Measurements from ENCODE around the gene C22orf15. TPM values are rescaled to one million over a fixed set of nuclear protein-coding genes. Genes with fewer than 3 reads are reported as not detected.

C22orf15 gene
- total and polyA plus RNA-seq, 4 donors = 0.03 to 0.17 (median 0.12) TPM

DNA sequence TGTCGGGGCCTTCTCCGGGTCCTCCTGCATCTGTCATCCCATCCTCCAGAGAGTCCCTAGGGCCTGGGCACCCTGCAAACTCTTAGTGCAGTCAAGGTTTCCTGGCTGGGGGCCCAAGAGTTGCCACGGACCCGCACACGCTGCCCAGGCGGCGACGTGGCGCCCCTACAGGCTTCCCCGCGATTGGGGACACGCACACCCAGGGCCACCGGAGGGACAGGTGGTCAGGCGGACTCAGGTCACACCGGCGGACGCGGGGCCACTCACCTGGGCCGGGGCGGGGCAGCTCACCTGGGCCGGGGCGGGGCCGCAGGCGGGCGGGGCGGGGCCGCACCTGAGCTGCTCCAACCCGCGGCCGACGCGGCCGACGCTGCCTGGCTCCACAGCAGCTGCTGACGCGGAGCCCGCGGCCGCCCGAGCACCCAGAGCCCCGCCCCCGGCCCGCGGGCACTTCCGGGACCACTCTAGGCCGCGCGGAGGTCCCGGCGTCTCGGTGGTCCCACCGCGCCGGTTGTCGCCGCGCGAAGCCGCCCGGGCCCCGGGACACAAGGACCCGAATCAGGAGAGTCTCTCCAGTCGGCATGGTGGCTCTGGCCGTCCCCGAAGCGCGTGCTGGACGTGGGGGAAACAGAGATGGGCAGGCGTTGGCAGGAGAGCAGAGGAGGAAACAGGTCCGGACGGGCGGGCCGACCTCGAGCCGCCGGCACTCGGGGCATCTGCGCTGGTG is 11.9 kb upstream of the C22orf15 start, which contains the start of gene ZNF70:
ZNF70 (minus strand) TSS at position 399 of the 727 bp plus-strand sequence. CDS start 5,972 bp downstream, outside the sequence.
- Histone ChIP-seq H3K9ac (ENCODE audit: low read depth in 1 of 2, low read length in 2 of 2) (peak within 1 kb of the TSS; percentile 42 to 77), H3K27ac (ENCODE audit: low read depth in 1 of 2, low read length in 2 of 2) (peak within 1 kb of the TSS; percentile 72 to 80), H3K9me3 (ENCODE audit: control insufficient read depth in 4 of 4, low read length in 3 of 4) (no peaks in the 10 kb centered on the region), H3K27me3 (ENCODE audit: control insufficient read depth in 4 of 4, insufficient read depth in 4 of 4, low read length in 3 of 4) (no peaks in the 10 kb centered on the region), H3K4me1 (ENCODE audit: control insufficient read depth in 4 of 4, insufficient read depth in 4 of 4, low read length in 3 of 4) (peaks cover 0 to 10% (median 2%) of the 10 kb centered on the region in 4 donors), H3K36me3 (ENCODE audit: control insufficient read depth in 4 of 4, insufficient read depth in 3 of 4, low read depth in 1 of 4, low read length in 3 of 4) (no peaks in the 10 kb centered on the region), H3K4me3 (ENCODE audit: low read depth in 1 of 3, low read length in 3 of 3) (peak within 1 kb of the TSS; percentile 72 to 84 (median 82))
- under 1% methylated on average over 78 of the region's 78 CpGs for WGBS
- DNase-seq (ENCODE audit: low spot score) = peak; percentile 85
- TF ChIP-seq SP1 (IDR thresholded peaks at IDR 0.05) = no peak
- no peak for TF ChIP-seq FOXA2 (IDR thresholded peaks at IDR 0.05)
- no peak for TF ChIP-seq HNF4A (conservative IDR thresholded peaks at IDR 0.05)
- TF ChIP-seq REST (IDR thresholded peaks at IDR 0.05) = no peak
- TF ChIP-seq GABPA (IDR thresholded peaks at IDR 0.05 in 1 of 2, conservative IDR thresholded peaks at IDR 0.05 in 1 of 2) = peak in 1 of 2 donors; percentile 60
- peak; percentile 12 for TF ChIP-seq YY1 (IDR thresholded peaks at IDR 0.05)
- TF ChIP-seq JUND (IDR thresholded peaks at IDR 0.05) = no peak

DNA sequence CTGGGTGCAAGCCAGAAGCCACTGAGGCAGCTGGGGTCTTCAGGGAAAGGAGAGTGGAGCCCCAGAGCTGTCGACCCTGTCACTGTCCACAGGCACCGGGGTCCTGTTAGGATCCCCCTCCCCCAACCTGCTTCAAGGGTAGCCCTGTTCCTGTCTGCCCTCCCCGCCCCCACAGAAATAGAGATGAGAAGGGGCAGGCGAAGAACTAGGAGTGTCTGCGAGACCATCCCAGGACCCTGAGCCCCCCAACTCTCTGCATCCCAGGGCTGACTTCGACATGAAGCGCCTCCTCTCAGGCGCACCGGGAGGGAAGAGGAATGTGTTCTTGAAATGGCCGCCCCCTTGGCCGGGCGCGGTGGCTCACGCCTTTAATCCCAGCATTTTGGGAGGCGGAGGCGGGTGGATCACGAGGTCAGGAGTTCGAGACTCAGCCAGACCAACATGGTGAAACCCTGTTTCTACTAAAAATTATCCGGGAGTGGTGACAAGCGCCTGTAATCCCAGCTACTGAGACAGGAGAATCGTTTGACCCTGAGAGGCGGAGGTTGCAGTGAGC is 11.3 kb upstream of the C22orf15 start:
- TF ChIP-seq YY1 (IDR thresholded peaks at IDR 0.05) (peak; percentile 35), GABPA (IDR thresholded peaks at IDR 0.05 in 1 of 2, conservative IDR thresholded peaks at IDR 0.05 in 1 of 2) (no peak), ATF3 (IDR thresholded peaks at IDR 0.05) (no peak), NR2F2 (IDR thresholded peaks at IDR 0.05) (no peak), FOXA2 (IDR thresholded peaks at IDR 0.05) (no peak)
- TF ChIP-seq, protein P1, sequence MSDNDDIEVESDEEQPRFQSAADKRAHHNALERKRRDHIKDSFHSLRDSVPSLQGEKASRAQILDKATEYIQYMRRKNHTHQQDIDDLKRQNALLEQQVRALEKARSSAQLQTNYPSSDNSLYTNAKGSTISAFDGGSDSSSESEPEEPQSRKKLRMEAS (IDR thresholded peaks at IDR 0.05) = no peak
- Histone ChIP-seq H3K9me3 (ENCODE audit: control insufficient read depth in 4 of 4, low read length in 3 of 4) (no peaks in the 10 kb centered on the region), H3K9ac (ENCODE audit: low read depth in 1 of 2, low read length in 2 of 2) (peak overlapping the region; percentile 32 to 77), H3K4me1 (ENCODE audit: control insufficient read depth in 4 of 4, insufficient read depth in 4 of 4, low read length in 3 of 4) (peaks cover 0 to 10% (median 2%) of the 10 kb centered on the region in 4 donors), H3K27me3 (ENCODE audit: control insufficient read depth in 4 of 4, insufficient read depth in 4 of 4, low read length in 3 of 4) (no peaks in the 10 kb centered on the region), H3K4me3 (ENCODE audit: low read depth in 1 of 3, low read length in 3 of 3) (peak overlapping the region; percentile 72 to 84 (median 82)), H3K27ac (ENCODE audit: low read depth in 1 of 2, low read length in 2 of 2) (peak overlapping the region; percentile 72 to 80), H3K36me3 (ENCODE audit: control insufficient read depth in 4 of 4, insufficient read depth in 3 of 4, low read depth in 1 of 4, low read length in 3 of 4) (no peaks in the 10 kb centered on the region)
- WGBS = 20% methylated on average over 22 of the region's 22 CpGs
- no peak for DNase-seq (ENCODE audit: low spot score)

DNA sequence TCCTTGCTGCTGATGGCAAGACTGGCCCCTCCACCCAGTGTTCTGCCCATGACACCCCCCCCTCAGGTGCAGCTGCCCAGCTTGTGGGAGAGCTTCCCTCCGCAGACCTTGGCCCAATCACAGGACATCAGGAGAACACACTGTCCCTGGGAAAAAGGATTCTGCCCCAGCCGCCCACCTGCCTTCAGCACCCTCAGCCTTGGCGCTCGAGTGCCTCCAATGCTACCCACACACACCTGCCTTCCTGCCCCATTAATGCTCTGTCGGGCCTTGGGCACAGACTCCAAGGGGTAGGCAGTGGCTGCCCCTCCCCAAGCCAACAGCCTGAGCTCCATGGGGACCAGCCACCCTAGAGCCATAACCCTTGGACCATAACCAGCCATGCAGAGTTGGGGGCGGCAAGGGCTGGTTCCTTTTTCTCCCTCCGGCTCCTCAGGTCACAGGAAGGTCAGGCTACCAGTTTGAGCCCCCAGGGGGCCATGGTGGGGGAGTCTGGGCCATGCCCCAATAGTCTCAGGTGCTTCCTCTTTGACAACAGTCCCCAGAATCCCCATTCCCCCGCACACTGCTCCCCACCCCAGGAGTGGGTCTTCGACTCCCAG is 10.6 kb upstream of the C22orf15 start:
- Histone ChIP-seq H3K27ac (ENCODE audit: low read depth in 1 of 2, low read length in 2 of 2) (no peak overlapping the region), H3K9me3 (ENCODE audit: control insufficient read depth in 4 of 4, low read length in 3 of 4) (no peaks in the 10 kb centered on the region), H3K4me1 (ENCODE audit: control insufficient read depth in 4 of 4, insufficient read depth in 4 of 4, low read length in 3 of 4) (peaks cover 0 to 10% (median 2%) of the 10 kb centered on the region in 4 donors), H3K36me3 (ENCODE audit: control insufficient read depth in 4 of 4, insufficient read depth in 3 of 4, low read depth in 1 of 4, low read length in 3 of 4) (no peaks in the 10 kb centered on the region), H3K27me3 (ENCODE audit: control insufficient read depth in 4 of 4, insufficient read depth in 4 of 4, low read length in 3 of 4) (no peaks in the 10 kb centered on the region), H3K4me3 (ENCODE audit: low read depth in 1 of 3, low read length in 3 of 3) (no peak overlapping the region), H3K9ac (ENCODE audit: low read depth in 1 of 2, low read length in 2 of 2) (no peak overlapping the region)
- TF ChIP-seq, protein P1 (IDR thresholded peaks at IDR 0.05) = no peak
- TF ChIP-seq REST (IDR thresholded peaks at IDR 0.05) (no peak), TAF1 (conservative IDR thresholded peaks at IDR 0.05) (no peak), RXRA (IDR thresholded peaks at IDR 0.05) (no peak), JUND (IDR thresholded peaks at IDR 0.05) (no peak), HNF4G (IDR thresholded peaks at IDR 0.05) (no peak), RAD21 (IDR thresholded peaks at IDR 0.05) (no peak), ATF3 (IDR thresholded peaks at IDR 0.05) (no peak), FOXA2 (IDR thresholded peaks at IDR 0.05) (no peak), NR2F2 (IDR thresholded peaks at IDR 0.05) (no peak), GABPA (IDR thresholded peaks at IDR 0.05 in 1 of 2, conservative IDR thresholded peaks at IDR 0.05 in 1 of 2) (no peak), SP1 (IDR thresholded peaks at IDR 0.05) (no peak), YY1 (IDR thresholded peaks at IDR 0.05) (no peak), HNF4A (conservative IDR thresholded peaks at IDR 0.05) (no peak), FOXA1 (IDR thresholded peaks at IDR 0.05) (no peak), EGR1 (IDR thresholded peaks at IDR 0.05; ENCODE audit: low read depth in 2 of 2) (no peak)
- WGBS = 91% methylated on average over 9 of the region's 9 CpGs
- no peak for DNase-seq (ENCODE audit: low spot score)
